Neutrophil (primary cell): ENCODE measurements around the gene ATP8B4.

ENCODE experiments used
- H3K27ac ChIP-seq: fragments of 200-600 bp; sonication (generic); 2 replicates; pipeline ENCODE4 v1.5.1; 2016; ENCODE audit warnings: mild to moderate bottlenecking, moderate library complexity
- H3K27me3 ChIP-seq: fragments of 200-600 bp; sonication (generic); 2 replicates; pipeline ENCODE4 v1.6.0; 2016; ENCODE audit warnings: mild to moderate bottlenecking
- H3K36me3 ChIP-seq: fragments of 200-600 bp; sonication (generic); 2 replicates; pipeline ENCODE4 v1.5.1; 2017
- H3K4me1 ChIP-seq, 2 experiments: fragments of 200-600 bp in 1 of 2; sonication (generic) in 1 of 2; 1 replicate in 1 of 2; 2 replicates in 1 of 2; pipeline versions ENCODE4 v1.5.1 to v1.6.1; 2013 to 2016; ENCODE audit warnings: low read depth in 1 of 2, low read length in 1 of 2, mild to moderate bottlenecking in 1 of 2, moderate library complexity in 1 of 2; ENCODE audit not compliant: control insufficient read depth in 1 of 2, insufficient read depth in 1 of 2
- H3K4me3 ChIP-seq, 2 experiments: fragments of 200-600 bp in 1 of 2; sonication (generic) in 1 of 2; 1 replicate in 1 of 2; 2 replicates in 1 of 2; pipeline ENCODE4 v1.5.1; 2013 to 2016; ENCODE audit warnings: low read depth in 1 of 2, low read length in 1 of 2, mild to moderate bottlenecking in 1 of 2, moderate library complexity in 1 of 2
- H3K9me3 ChIP-seq: fragments of 200-600 bp; sonication (generic); 2 replicates; pipeline ENCODE4 v1.5.1; 2016
- CTCF ChIP-seq: fragments of 200-600 bp; sonication (generic); IDR thresholded peaks from 2 replicates; pipeline ENCODE4 v1.5.1; 2016; ENCODE audit warnings: antibody characterized with exemption

The ATP8B4 gene

GRCh38 chr15:49927189-49927861 lies 191.7 kb downstream of the ATP8B4 start:
- TF ChIP-seq CTCF: no peak
- Histone ChIP-seq H3K4me1 (peaks cover 12 to 13% of the 10 kb centered on the region in 2 experiments), H3K27me3 (no peaks in the 10 kb centered on the region), H3K4me3 (no peak overlapping the region), H3K9me3 (no peaks in the 10 kb centered on the region), H3K27ac (peak overlapping the region; percentile 80), H3K36me3 (peaks cover 43% of the 10 kb centered on the region)

GRCh38 chr15:49926740-49927139 lies 192.3 kb downstream of the ATP8B4 start:
- Histone ChIP-seq H3K9me3 (no peaks in the 10 kb centered on the region), H3K36me3 (peaks cover 46% of the 10 kb centered on the region), H3K4me1 (peaks cover 12 to 13% of the 10 kb centered on the region in 2 experiments), H3K27me3 (no peaks in the 10 kb centered on the region), H3K4me3 (no peak overlapping the region), H3K27ac (peak overlapping the region; percentile 80)
- no peak for TF ChIP-seq CTCF

GRCh38 chr15:49923671-49924070 lies 195.4 kb downstream of the ATP8B4 start:
- Histone ChIP-seq H3K9me3 (no peaks in the 10 kb centered on the region), H3K36me3 (peaks cover 51% of the 10 kb centered on the region), H3K4me1 (peaks cover 12 to 13% of the 10 kb centered on the region in 2 experiments), H3K27ac (peak overlapping the region; percentile 39), H3K27me3 (no peaks in the 10 kb centered on the region), H3K4me3 (no peak overlapping the region)
- TF ChIP-seq CTCF: no peak

GRCh38 chr15:49919034-49919433 lies 200.0 kb downstream of the ATP8B4 start:
- Histone ChIP-seq H3K27ac (peak overlapping the region; percentile 55), H3K9me3 (no peaks in the 10 kb centered on the region), H3K36me3 (peaks cover 63% of the 10 kb centered on the region), H3K27me3 (no peaks in the 10 kb centered on the region), H3K4me3 (no peak overlapping the region), H3K4me1 (no peaks in the 10 kb centered on the region)
- no peak for TF ChIP-seq CTCF

- no peak for TF ChIP-seq CTCF
- peak overlapping the region; percentile 55 for H3K27ac ChIP-seq
- H3K36me3 ChIP-seq: peaks cover 53% of the 10 kb centered on the region
- H3K4me3 ChIP-seq: no peak overlapping the region
- H3K9me3 ChIP-seq: no peaks in the 10 kb centered on the region
- H3K27me3 ChIP-seq: no peaks in the 10 kb centered on the region
- H3K4me1 ChIP-seq: no peaks in the 10 kb centered on the region
Measured at GRCh38 chr15:49918121-49918520, 200.9 kb downstream of the ATP8B4 start.
